ENCODE measurements around the gene MUC2. TPM values are rescaled to one million over a fixed set of nuclear protein-coding genes. Genes with fewer than 3 reads are reported as not detected.

The MUC2 gene
- total RNA-seq, 1 experiment from 2014 or later = not detected

- H3K27me3 ChIP-seq (replicated peaks; ENCODE audit: insufficient read depth, low read depth, low read length, poor library complexity) = no peaks in the 10 kb centered on the region
- ChIA-PET CTCF (no interaction called here), POLR2A (ENCODE audit: low non-redundant PET) (no interaction called here)
- H3K4me1 ChIP-seq (ENCODE audit: insufficient read depth, low read length, poor library complexity, severe bottlenecking) = no peaks in the 10 kb centered on the region
- H3K36me3 ChIP-seq (ENCODE audit: insufficient read depth, low read length, poor library complexity, severe bottlenecking) = no peaks in the 10 kb centered on the region
- no peak for DNase-seq (ENCODE audit: low spot score)
- H3K27ac ChIP-seq (ENCODE audit: low read depth, low read length, poor library complexity, severe bottlenecking) = no peak overlapping the region
- intact Hi-C loops (cut with micrococcal nuclease; ENCODE audit: unreplicated experiment) = no loop called here
- no TSS peak for BruUV-seq (replicated peaks)
- no peaks in the 10 kb centered on the region for H3K9me3 ChIP-seq (ENCODE audit: low read depth, low read length, poor library complexity, severe bottlenecking)
- no peak overlapping the region for H3K4me3 ChIP-seq (ENCODE audit: low read depth, low read length, poor library complexity, severe bottlenecking)
- TF ChIP-seq, protein P1, sequence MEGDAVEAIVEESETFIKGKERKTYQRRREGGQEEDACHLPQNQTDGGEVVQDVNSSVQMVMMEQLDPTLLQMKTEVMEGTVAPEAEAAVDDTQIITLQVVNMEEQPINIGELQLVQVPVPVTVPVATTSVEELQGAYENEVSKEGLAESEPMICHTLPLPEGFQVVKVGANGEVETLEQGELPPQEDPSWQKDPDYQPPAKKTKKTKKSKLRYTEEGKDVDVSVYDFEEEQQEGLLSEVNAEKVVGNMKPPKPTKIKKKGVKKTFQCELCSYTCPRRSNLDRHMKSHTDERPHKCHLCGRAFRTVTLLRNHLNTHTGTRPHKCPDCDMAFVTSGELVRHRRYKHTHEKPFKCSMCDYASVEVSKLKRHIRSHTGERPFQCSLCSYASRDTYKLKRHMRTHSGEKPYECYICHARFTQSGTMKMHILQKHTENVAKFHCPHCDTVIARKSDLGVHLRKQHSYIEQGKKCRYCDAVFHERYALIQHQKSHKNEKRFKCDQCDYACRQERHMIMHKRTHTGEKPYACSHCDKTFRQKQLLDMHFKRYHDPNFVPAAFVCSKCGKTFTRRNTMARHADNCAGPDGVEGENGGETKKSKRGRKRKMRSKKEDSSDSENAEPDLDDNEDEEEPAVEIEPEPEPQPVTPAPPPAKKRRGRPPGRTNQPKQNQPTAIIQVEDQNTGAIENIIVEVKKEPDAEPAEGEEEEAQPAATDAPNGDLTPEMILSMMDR (conservative IDR thresholded peaks at IDR 0.05; ENCODE audit: low read depth, low read length) = no peak
- TF ChIP-seq EZH2 (IDR thresholded peaks at IDR 0.05; ENCODE audit: borderline replicate concordance, low read depth, low read length, poor library complexity, severe bottlenecking) = no peak
Observed at GRCh38 chr11:1026641-1027482, 47.8 kb upstream of the MUC2 start.

DNA sequence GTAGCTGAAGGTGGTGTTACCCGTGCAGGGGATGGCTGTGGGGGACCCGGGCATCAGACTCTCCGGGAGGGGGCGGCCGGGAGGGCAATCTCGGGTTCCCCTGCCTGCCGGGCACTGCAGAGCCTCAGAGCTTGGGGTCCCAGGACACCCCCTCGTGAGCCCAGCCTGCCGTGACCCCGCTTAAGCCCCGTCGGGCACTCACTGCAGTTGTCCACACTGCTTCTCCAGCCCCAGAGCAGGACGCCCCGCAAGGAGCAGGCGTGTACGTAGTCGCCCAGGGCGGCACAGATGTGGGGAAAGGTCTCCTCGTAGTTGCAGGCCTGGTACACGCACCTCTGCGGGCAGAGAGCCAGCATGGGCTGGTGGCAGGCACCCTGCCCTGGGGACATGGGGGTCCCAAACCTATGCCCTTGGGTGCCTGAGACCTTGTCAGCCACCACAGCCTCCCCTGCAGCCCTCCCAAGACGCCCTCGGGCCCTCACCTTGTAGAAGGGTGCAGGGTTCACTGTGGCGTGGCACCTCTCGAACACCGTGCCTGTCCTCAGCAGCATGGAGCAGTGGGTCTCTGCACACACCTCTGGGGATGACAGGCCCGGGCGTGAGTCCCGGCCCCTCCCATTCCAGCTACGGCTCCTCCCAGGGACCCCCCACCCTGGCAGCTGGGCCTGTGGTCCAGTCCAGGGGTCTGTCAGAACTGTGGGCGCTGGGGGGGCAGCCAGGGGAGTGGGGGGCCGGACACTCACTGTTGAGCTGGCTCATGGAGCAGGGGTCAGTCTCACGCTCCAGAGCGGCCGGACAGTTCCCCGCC is 47.0 kb upstream of the MUC2 start:
- H3K36me3 ChIP-seq (ENCODE audit: insufficient read depth, low read length, poor library complexity, severe bottlenecking) = no peaks in the 10 kb centered on the region
- no peaks in the 10 kb centered on the region for H3K27me3 ChIP-seq (replicated peaks; ENCODE audit: insufficient read depth, low read depth, low read length, poor library complexity)
- POLR2A ChIA-PET (ENCODE audit: low non-redundant PET) = no interaction called here
- no TSS peak for BruUV-seq (replicated peaks)
- no peaks in the 10 kb centered on the region for H3K4me1 ChIP-seq (ENCODE audit: insufficient read depth, low read length, poor library complexity, severe bottlenecking)
- intact Hi-C loops (cut with micrococcal nuclease; ENCODE audit: unreplicated experiment) = no loop called here
- TF ChIP-seq, protein P1 (conservative IDR thresholded peaks at IDR 0.05; ENCODE audit: low read depth, low read length) = no peak
- CTCF ChIA-PET = no interaction called here
- no peak overlapping the region for H3K27ac ChIP-seq (ENCODE audit: low read depth, low read length, poor library complexity, severe bottlenecking)
- DNase-seq (ENCODE audit: low spot score) = no peak
- H3K4me3 ChIP-seq (ENCODE audit: low read depth, low read length, poor library complexity, severe bottlenecking) = no peak overlapping the region
- no peaks in the 10 kb centered on the region for H3K9me3 ChIP-seq (ENCODE audit: low read depth, low read length, poor library complexity, severe bottlenecking)

DNA sequence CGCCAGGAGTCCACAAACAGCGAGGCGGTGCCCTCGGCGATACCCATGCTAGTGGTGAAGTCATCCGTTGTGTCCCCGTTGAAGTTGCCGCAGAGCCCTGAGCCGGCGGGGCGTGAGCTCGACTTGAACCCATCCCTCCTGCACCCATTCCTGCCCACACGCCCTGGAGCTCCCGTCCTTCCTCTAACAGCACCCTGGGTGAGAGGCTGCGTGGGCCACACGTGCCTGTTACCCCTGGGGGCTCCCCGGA is 46.5 kb upstream of the MUC2 start:
- DNase-seq (ENCODE audit: low spot score) = no peak
- H3K27ac ChIP-seq (ENCODE audit: low read depth, low read length, poor library complexity, severe bottlenecking) = no peak overlapping the region
- no peak overlapping the region for H3K4me3 ChIP-seq (ENCODE audit: low read depth, low read length, poor library complexity, severe bottlenecking)
- no peaks in the 10 kb centered on the region for H3K36me3 ChIP-seq (ENCODE audit: insufficient read depth, low read length, poor library complexity, severe bottlenecking)
- no peaks in the 10 kb centered on the region for H3K9me3 ChIP-seq (ENCODE audit: low read depth, low read length, poor library complexity, severe bottlenecking)
- CTCF ChIA-PET = no interaction called here
- H3K27me3 ChIP-seq (replicated peaks; ENCODE audit: insufficient read depth, low read depth, low read length, poor library complexity) = no peaks in the 10 kb centered on the region
- no peaks in the 10 kb centered on the region for H3K4me1 ChIP-seq (ENCODE audit: insufficient read depth, low read length, poor library complexity, severe bottlenecking)
- TF ChIP-seq EZH2 (IDR thresholded peaks at IDR 0.05; ENCODE audit: borderline replicate concordance, low read depth, low read length, poor library complexity, severe bottlenecking) = no peak
- TF ChIP-seq, protein P1 (conservative IDR thresholded peaks at IDR 0.05; ENCODE audit: low read depth, low read length) = no peak
- no TSS peak for BruUV-seq (replicated peaks)
- intact Hi-C loops (cut with micrococcal nuclease; ENCODE audit: unreplicated experiment) = no loop called here
- POLR2A ChIA-PET (ENCODE audit: low non-redundant PET) = no interaction called here
